SK-N-SH treated with all-trans-retinoic acid at 6 μM for 48 hours (cell line): ENCODE measurements around the gene PGM2.

Source experiments
- ATAC-seq: fragments of 200-7000 bp; cut with Tn5 transposase; 3 replicates; pipeline ENCODE4 v1.9.1; 2020; ENCODE audit warnings: mild to moderate bottlenecking, moderate library complexity
- ARNTL ChIP-seq: fragments of 450-650 bp; formaldehyde crosslinking; IDR thresholded peaks from 2 replicates; pipeline ENCODE4 v1.5.0; 2020; ENCODE audit warnings: low read depth, mild to moderate bottlenecking, moderate library complexity, borderline replicate concordance
- BACH2 ChIP-seq: fragments of 250-450 bp; sonication (Bioruptor Pico); IDR thresholded peaks from 2 replicates; pipeline ENCODE4 v1.9.0; 2021; ENCODE audit warnings: mild to moderate bottlenecking, borderline replicate concordance
- CSDC2 ChIP-seq: fragments of 250-450 bp; sonication (Bioruptor Pico); IDR thresholded peaks from 2 replicates; pipeline ENCODE4 v1.5.0; 2020; ENCODE audit warnings: mild to moderate bottlenecking, moderate library complexity
- CSRNP3 ChIP-seq: fragments of 250-450 bp; sonication (Bioruptor Pico); IDR thresholded peaks from 2 replicates; pipeline ENCODE4 v1.5.1; 2021; ENCODE audit warnings: mild to moderate bottlenecking, moderate library complexity
- ESRRG ChIP-seq: fragments of 250-450 bp; sonication (Bioruptor Pico); IDR thresholded peaks from 2 replicates; pipeline ENCODE4 v1.6.1; 2021; ENCODE audit warnings: mild to moderate bottlenecking
- GLIS3 ChIP-seq: fragments of 250-450 bp; sonication (Bioruptor Pico); IDR thresholded peaks from 2 replicates; pipeline ENCODE4 v1.5.0; 2020; ENCODE audit warnings: mild to moderate bottlenecking, moderate library complexity
- ISL1 ChIP-seq: fragments of 250-450 bp; sonication (Bioruptor Pico); IDR thresholded peaks from 2 replicates; pipeline ENCODE4 v2.1.2; 2022; ENCODE audit warnings: mild to moderate bottlenecking, moderate library complexity
- PATZ1 ChIP-seq: fragments of 250-450 bp; sonication (Bioruptor Pico); IDR thresholded peaks from 2 replicates; pipeline ENCODE4 v1.8.0; 2020; ENCODE audit warnings: mild to moderate bottlenecking, moderate library complexity, borderline replicate concordance
- RARB ChIP-seq: fragments of 250-450 bp; sonication (Bioruptor Pico); IDR thresholded peaks from 2 replicates; pipeline ENCODE4 v1.8.0; 2021; ENCODE audit warnings: mild to moderate bottlenecking, moderate library complexity
- SNAI2 ChIP-seq: fragments of 250-450 bp; sonication (Bioruptor Pico); IDR thresholded peaks from 2 replicates; pipeline ENCODE4 v1.5.0; 2020; ENCODE audit warnings: mild to moderate bottlenecking, moderate library complexity
- TCF4 ChIP-seq: fragments of 250-450 bp; sonication (Bioruptor Pico); IDR thresholded peaks from 2 replicates; pipeline ENCODE4 v1.8.0; 2021; ENCODE audit warnings: mild to moderate bottlenecking, moderate library complexity, borderline replicate concordance
- TOX ChIP-seq: fragments of 250-450 bp; sonication (Bioruptor Pico); IDR thresholded peaks from 2 replicates; pipeline ENCODE4 v1.8.0; 2021; ENCODE audit warnings: mild to moderate bottlenecking, moderate library complexity, borderline replicate concordance
- ZC3H10 ChIP-seq: fragments of 250-450 bp; sonication (Bioruptor Pico); IDR thresholded peaks from 2 replicates; pipeline ENCODE4 v1.5.1; 2021; ENCODE audit warnings: mild to moderate bottlenecking, moderate library complexity
- ZFP3 ChIP-seq: fragments of 250-450 bp; sonication (Bioruptor Pico); IDR thresholded peaks from 2 replicates; pipeline ENCODE4 v1.5.0; 2020; ENCODE audit warnings: mild to moderate bottlenecking, moderate library complexity
- ZFP30 ChIP-seq: fragments of 450-650 bp; formaldehyde crosslinking; IDR thresholded peaks from 2 replicates; pipeline ENCODE4 v1.5.0; 2022; ENCODE audit warnings: mild to moderate bottlenecking, moderate library complexity
- ZNF565 ChIP-seq: fragments of 450-650 bp; formaldehyde crosslinking; conservative IDR thresholded peaks from 2 replicates; pipeline ENCODE4 v1.5.0; 2020; ENCODE audit warnings: low read depth, mild to moderate bottlenecking, moderate library complexity
- ZNF70 ChIP-seq: fragments of 450-650 bp; formaldehyde crosslinking; IDR thresholded peaks from 2 replicates; pipeline ENCODE4 v1.5.0; 2020; ENCODE audit warnings: mild to moderate bottlenecking, moderate library complexity
- ZNF8 ChIP-seq: fragments of 450-650 bp; formaldehyde crosslinking; IDR thresholded peaks from 2 replicates; pipeline ENCODE4 v1.5.0; 2020; ENCODE audit warnings: mild to moderate bottlenecking, moderate library complexity
- TF ChIP-seq, protein P1 (sequence below): fragments of 250-450 bp; sonication (Bioruptor Pico); IDR thresholded peaks from 2 replicates; pipeline ENCODE4 v1.8.0; 2021; ENCODE audit warnings: low read depth, mild to moderate bottlenecking, moderate library complexity, borderline replicate concordance
- TF ChIP-seq, protein P2 (sequence below): fragments of 250-450 bp; sonication (Bioruptor Pico); IDR thresholded peaks from 2 replicates; pipeline ENCODE4 v1.5.0; 2020; ENCODE audit warnings: mild to moderate bottlenecking, moderate library complexity

Gene PGM2

GRCh38 chr4:37826295-37827029 lies at the start of gene PGM2:
TSS of gene PGM2 (plus strand) at chr4:37826686. CDS start at chr4:37826733, 47 bp downstream.
- peak; percentile 97 for ATAC-seq
- no peak for TF ChIP-seq PATZ1

DNA sequence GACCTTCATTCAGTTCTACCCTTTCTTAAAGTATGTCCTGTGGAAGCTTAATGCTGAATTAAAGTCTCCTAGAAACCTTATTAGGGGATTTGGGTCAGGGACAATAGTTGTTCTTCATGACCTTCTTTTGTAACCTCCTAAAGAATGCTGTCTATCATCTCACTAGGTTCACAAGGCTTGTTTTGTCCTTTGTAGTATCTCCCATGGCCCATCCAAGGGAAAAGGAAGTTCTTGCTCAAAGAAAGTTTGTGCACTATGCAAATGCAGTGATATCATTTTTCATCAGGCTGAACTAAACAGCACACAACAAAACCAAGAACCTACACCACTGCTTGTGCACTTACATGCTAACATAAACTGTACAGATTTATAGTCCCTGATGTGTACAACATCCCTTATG lies 46.6 kb upstream of the PGM2 start:
- no peak for ATAC-seq
- TF ChIP-seq GLIS3 (CRISPR knock-in tag), result no peak
- no peak for TF ChIP-seq ZFP3 (CRISPR knock-in tag)
- TF ChIP-seq CSRNP3, result no peak
- TF ChIP-seq CSDC2 (CRISPR knock-in tag), result no peak
- no peak for TF ChIP-seq SNAI2 (CRISPR knock-in tag)
- TF ChIP-seq TCF4 (CRISPR knock-in tag), result no peak
- TF ChIP-seq, protein P1, sequence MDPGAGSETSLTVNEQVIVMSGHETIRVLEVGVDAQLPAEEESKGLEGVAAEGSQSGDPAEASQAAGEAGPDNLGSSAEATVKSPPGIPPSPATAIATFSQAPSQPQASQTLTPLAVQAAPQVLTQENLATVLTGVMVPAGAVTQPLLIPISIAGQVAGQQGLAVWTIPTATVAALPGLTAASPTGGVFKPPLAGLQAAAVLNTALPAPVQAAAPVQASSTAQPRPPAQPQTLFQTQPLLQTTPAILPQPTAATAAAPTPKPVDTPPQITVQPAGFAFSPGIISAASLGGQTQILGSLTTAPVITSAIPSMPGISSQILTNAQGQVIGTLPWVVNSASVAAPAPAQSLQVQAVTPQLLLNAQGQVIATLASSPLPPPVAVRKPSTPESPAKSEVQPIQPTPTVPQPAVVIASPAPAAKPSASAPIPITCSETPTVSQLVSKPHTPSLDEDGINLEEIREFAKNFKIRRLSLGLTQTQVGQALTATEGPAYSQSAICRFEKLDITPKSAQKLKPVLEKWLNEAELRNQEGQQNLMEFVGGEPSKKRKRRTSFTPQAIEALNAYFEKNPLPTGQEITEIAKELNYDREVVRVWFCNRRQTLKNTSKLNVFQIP, result no peak
- TF ChIP-seq, all 23 proteins: peak for 0

DNA sequence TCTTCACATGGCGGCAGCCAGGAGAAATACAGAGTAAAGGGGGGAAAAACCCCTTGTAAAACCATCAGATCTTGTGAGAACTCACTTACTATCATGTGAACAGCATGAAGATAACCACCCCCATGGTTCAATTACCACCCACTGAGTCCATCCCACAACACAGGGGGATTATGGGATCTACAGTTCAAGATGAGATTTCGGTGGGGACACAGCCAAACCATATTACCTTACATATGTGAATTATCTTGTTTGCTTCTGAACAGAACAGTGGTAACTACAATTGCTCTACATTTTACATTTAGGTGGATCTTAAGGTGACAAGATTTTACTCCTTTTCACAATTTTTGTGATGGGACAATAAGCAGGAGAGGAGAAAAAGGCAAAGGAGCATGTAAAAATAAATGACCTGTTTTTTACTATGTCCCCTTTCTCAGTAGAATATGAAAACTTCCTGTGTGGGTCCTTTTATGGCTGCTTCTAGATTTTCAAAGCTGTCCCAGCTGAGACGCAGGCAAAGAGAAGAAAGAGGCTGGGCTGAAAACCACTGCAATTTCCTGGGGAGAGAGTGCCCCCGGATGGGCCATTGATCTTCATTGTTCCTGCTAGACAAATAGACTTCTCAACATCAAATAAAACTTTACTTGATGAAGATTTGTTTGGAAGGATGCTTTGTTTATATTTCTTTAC lies 45.9 kb upstream of the PGM2 start:
- ATAC-seq, result no peak
- TF ChIP-seq TCF4 (CRISPR knock-in tag), result no peak
- TF ChIP-seq, protein P2, sequence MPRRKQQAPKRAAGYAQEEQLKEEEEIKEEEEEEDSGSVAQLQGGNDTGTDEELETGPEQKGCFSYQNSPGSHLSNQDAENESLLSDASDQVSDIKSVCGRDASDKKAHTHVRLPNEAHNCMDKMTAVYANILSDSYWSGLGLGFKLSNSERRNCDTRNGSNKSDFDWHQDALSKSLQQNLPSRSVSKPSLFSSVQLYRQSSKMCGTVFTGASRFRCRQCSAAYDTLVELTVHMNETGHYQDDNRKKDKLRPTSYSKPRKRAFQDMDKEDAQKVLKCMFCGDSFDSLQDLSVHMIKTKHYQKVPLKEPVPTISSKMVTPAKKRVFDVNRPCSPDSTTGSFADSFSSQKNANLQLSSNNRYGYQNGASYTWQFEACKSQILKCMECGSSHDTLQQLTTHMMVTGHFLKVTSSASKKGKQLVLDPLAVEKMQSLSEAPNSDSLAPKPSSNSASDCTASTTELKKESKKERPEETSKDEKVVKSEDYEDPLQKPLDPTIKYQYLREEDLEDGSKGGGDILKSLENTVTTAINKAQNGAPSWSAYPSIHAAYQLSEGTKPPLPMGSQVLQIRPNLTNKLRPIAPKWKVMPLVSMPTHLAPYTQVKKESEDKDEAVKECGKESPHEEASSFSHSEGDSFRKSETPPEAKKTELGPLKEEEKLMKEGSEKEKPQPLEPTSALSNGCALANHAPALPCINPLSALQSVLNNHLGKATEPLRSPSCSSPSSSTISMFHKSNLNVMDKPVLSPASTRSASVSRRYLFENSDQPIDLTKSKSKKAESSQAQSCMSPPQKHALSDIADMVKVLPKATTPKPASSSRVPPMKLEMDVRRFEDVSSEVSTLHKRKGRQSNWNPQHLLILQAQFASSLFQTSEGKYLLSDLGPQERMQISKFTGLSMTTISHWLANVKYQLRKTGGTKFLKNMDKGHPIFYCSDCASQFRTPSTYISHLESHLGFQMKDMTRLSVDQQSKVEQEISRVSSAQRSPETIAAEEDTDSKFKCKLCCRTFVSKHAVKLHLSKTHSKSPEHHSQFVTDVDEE (CRISPR knock-in tag), result no peak
- TF ChIP-seq ZNF70 (CRISPR knock-in tag), result no peak
- no peak for TF ChIP-seq CSRNP3
- TF ChIP-seq ESRRG (CRISPR knock-in tag), result no peak
- TF ChIP-seq, protein P1, result no peak
- TF ChIP-seq GLIS3 (CRISPR knock-in tag), result no peak
- TF ChIP-seq BACH2 (CRISPR knock-in tag), result no peak
- TF ChIP-seq TOX, result no peak
- TF ChIP-seq CSDC2 (CRISPR knock-in tag), result no peak
- TF ChIP-seq ZC3H10 (CRISPR knock-in tag), result no peak
- no peak for TF ChIP-seq ZNF565 (CRISPR knock-in tag)
- no peak for TF ChIP-seq RARB (CRISPR knock-in tag)
- no peak for TF ChIP-seq ZFP3 (CRISPR knock-in tag)
- no peak for TF ChIP-seq ISL1 (CRISPR knock-in tag)
- TF ChIP-seq SNAI2 (CRISPR knock-in tag), result no peak
- no peak for TF ChIP-seq ARNTL (CRISPR knock-in tag)
- TF ChIP-seq ZNF8 (CRISPR knock-in tag), result no peak
- TF ChIP-seq ZFP30 (CRISPR knock-in tag), result no peak
- no peak for TF ChIP-seq PATZ1
- TF ChIP-seq, all 23 proteins: peak for 0
